Hematopoietic multipotent progenitor cell (in vitro differentiated cells): ENCODE measurements around the gene MIEN1. TPM values are rescaled to one million over a fixed set of nuclear protein-coding genes. Genes with fewer than 3 reads are reported as not detected.
A peak's percentile ranks its signal among the peaks of the same experiment; 100 is the strongest.
"Not testable (repeated sequence)": the region's sequence is repeated elsewhere in the genome, so short reads cannot be mapped to it uniquely, and the experiment has no call there.

Experiments used
- DNase-seq, 3 donors: peaks; one replicate each; pipeline ENCODE4 v3.0.0-alpha.2; 2011 to 2015; ENCODE audit warnings: low read depth in 2 of 3, low spot score in 2 of 3
- total RNA-seq: library from RNA; depleted of rRNA; stranded (reverse); fragments of >200 nt; gene quantifications from one replicate; pipeline ENCODE4 v1.2.3, GENCODE V29; 2012

Gene MIEN1
- total RNA-seq, 1 donor = 16.7 TPM

- DNase-seq = no peak
Observed at GRCh38 chr17:39742126-39742855, 12.0 kb upstream of the MIEN1 start.

GRCh38 chr17:39740357-39741111 lies 10.2 kb upstream of the MIEN1 start:
- DNase-seq = no peak

GRCh38 chr17:39739885-39740356 lies 9.6 kb upstream of the MIEN1 start:
- DNase-seq = no peak

- DNase-seq = no peak
Observed at GRCh38 chr17:39738983-39739884, 8.9 kb upstream of the MIEN1 start.

- DNase-seq = peak in 2 of 3 donors; percentile 20 to 26
Observed at GRCh38 chr17:39738568-39738901, 8.2 kb upstream of the MIEN1 start.

- no peak for DNase-seq
Observed at GRCh38 chr17:39737760-39738567, 7.6 kb upstream of the MIEN1 start, which contains the start of gene GRB7. Gene GRB7 (plus strand): TSS chr17:39737938. CDS start chr17:39742302, 4,364 bp downstream.

- no peak for DNase-seq
Observed at GRCh38 chr17:39737206-39737759, 7.0 kb upstream of the MIEN1 start.

- DNase-seq = no peak
Observed at GRCh38 chr17:39736319-39737165, 6.2 kb upstream of the MIEN1 start.

GRCh38 chr17:39735882-39736281 lies 5.5 kb upstream of the MIEN1 start:
- no peak for DNase-seq

- no peak for DNase-seq
Observed at GRCh38 chr17:39732586-39732985, 2.3 kb upstream of the MIEN1 start.

GRCh38 chr17:39729280-39729851 lies 966 bp downstream of the MIEN1 start:
- DNase-seq = no peak

- DNase-seq = no peak
Observed at GRCh38 chr17:39727556-39727955, 2.8 kb downstream of the MIEN1 start.

- no peak for DNase-seq
Observed at GRCh38 chr17:39726617-39727016, 3.7 kb downstream of the MIEN1 start.

- DNase-seq = not testable (repeated sequence)
Observed at GRCh38 chr17:39725923-39726322, 4.4 kb downstream of the MIEN1 start.

GRCh38 chr17:39724731-39725130 lies 5.6 kb downstream of the MIEN1 start:
- no peak for DNase-seq

- no peak for DNase-seq
Observed at GRCh38 chr17:39722965-39723848, 7.1 kb downstream of the MIEN1 start.

GRCh38 chr17:39722104-39722503 lies 8.2 kb downstream of the MIEN1 start:
- no peak for DNase-seq
